Stimulated activated CD4-positive, alpha-beta T cell treated with anti-CD3 and anti-CD28 coated beads, Interleukin-1b, Interleukin-23, amount 100 ng/mL, for 24 hours (primary cell): Measurements from ENCODE around the gene VWCE.
"Not testable (repeated sequence)": the region's sequence is repeated elsewhere in the genome, so short reads cannot be mapped to it uniquely, and the experiment has no call there.

Experiments
- DNase-seq, 4 experiments: peaks; one replicate each; pipeline ENCODE4 v3.0.0-alpha.2; 2020; ENCODE audit warnings: low read depth in 4 of 4, low spot score in 1 of 4

The VWCE gene

GRCh38 chr11:61213711-61214324 lies 81.3 kb downstream of the VWCE start:
- not testable (repeated sequence) for DNase-seq

GRCh38 chr11:61212202-61212601 lies 82.9 kb downstream of the VWCE start:
- not testable (repeated sequence) for DNase-seq

GRCh38 chr11:61211327-61211952 lies 83.7 kb downstream of the VWCE start:
- not testable (repeated sequence) for DNase-seq

- DNase-seq: not testable (repeated sequence)
Measured at GRCh38 chr11:61210629-61211028, 84.5 kb downstream of the VWCE start.
